Testis (tissue), 2 donors: ENCODE data around the gene CD300E.
"Not testable (repeated sequence)": the region's sequence is repeated elsewhere in the genome, so short reads cannot be mapped to it uniquely, and the experiment has no call there.

ENCODE experiments used
- CTCF ChIP-seq, 3 experiments: fragments of 450-650 bp in 2 of 3; fragments of 200-600 bp in 1 of 3; sonication (generic) in 1 of 3; IDR thresholded peaks; one replicate each; pipeline ENCODE4 v1.5.1; 2016 to 2019; ENCODE audit warnings: antibody characterized with exemption in 3 of 3, mild to moderate bottlenecking in 2 of 3, moderate library complexity in 1 of 3
- POLR2A ChIP-seq: fragments of 450-650 bp; IDR thresholded peaks from one replicate; pipeline ENCODE4 v1.6.1; 2017; ENCODE audit warnings: antibody characterized with exemption, mild to moderate bottlenecking, moderate library complexity

GRCh38 chr17:74630251-74630650 is 6.7 kb upstream of the CD300E start:
- not testable (repeated sequence) for TF ChIP-seq CTCF (IDR thresholded peaks at IDR 0.05); POLR2A
